Pancreas (tissue), 10 donors: Measurements from ENCODE around the gene LIMK1. TPM values are rescaled to one million over a fixed set of nuclear protein-coding genes. Genes with fewer than 3 reads are reported as not detected.

Experiments
- ATAC-seq, 4 donors: fragments of 200-7000 bp; cut with Tn5 transposase; one replicate each; pipeline versions ENCODE4 v1.8.0 to v1.9.1; 2020; ENCODE audit warnings: mild to moderate bottlenecking in 4 of 4, moderate library complexity in 4 of 4
- DNase-seq, 6 donors: peaks; one replicate each; pipeline ENCODE4 v3.0.0-alpha.2; 2020
- FAIRE-seq: peaks from 2 replicates; lab custom pipeline; 2012; peaks lifted over from hg19 to GRCh38; lab: Jason Lieb, UNC
- H3K27ac ChIP-seq, 4 donors: fragments of 200-600 bp; sonication (generic); 1 replicate in 3 of 4; 2 replicates in 1 of 4; pipeline versions ENCODE4 v1.5.0 to v1.8.0; 2020
- H3K27me3 ChIP-seq, 4 donors: fragments of 200-600 bp; one replicate each; pipeline ENCODE4 v1.8.0; 2021
- H3K36me3 ChIP-seq, 3 donors: fragments of 200-600 bp; sonication (generic) in 1 of 3; one replicate each; pipeline versions ENCODE4 v1.5.0 to v1.8.0; 2020 to 2021
- H3K4me1 ChIP-seq, 3 donors: fragments of 200-600 bp; one replicate each; pipeline ENCODE4 v1.8.0; 2021
- H3K4me3 ChIP-seq, 4 donors: fragments of 200-600 bp; sonication (generic) in 2 of 4; one replicate each; pipeline versions ENCODE4 v1.5.0 to v1.8.0; 2020 to 2021
- H3K9me3 ChIP-seq, 4 donors: fragments of 200-600 bp; one replicate each; pipeline ENCODE4 v1.8.0; 2021
- whole genome bisulfite sequencing, 2 donors: extraction: QIAGEN DNeasy Blood & Tissue Kit; methylation state at CpG; one replicate each; pipeline ENCODE4 v1.1.7; 2013; 5-methylcytosine and 5-hydroxymethylcytosine counted together
- intact Hi-C, 3 donors: fragments of 100-400 bp; cut with DNase I; formaldehyde crosslinking; loops; one replicate each; pipeline versions ENCODE4 v1.11.1 to v1.14.2; 2022
- polyA plus RNA-seq, 2 donors: library from polyadenylated mRNA; stranded (reverse); fragments of 200-250 nt; gene quantifications; one replicate each; pipeline ENCODE4 v1.2.3, GENCODE V29; 2013
- total RNA-seq, 6 donors: library from RNA; stranded (reverse); fragmentation: NEBNext Ultra II Directional in 4 of 6; extraction: Animal tissue kit (Norgen Biotek cat#: 25700) in 4 of 6; gene quantifications; one replicate each; pipeline versions ENCODE4 v1.2.1 to v1.2.4, GENCODE V29; 2021 to 2023
- TF ChIP-seq, protein P1 (sequence below), 4 donors: fragments of 200-600 bp; sonication (generic) in 3 of 4; IDR thresholded peaks; one replicate each; pipeline versions ENCODE4 v1.5.0 to v1.8.0; 2021; ENCODE audit warnings: antibody characterized with exemption in 4 of 4
- donor health status: healthy with polysubstance abuse.
- donor health status: DM: no; HTN: no; CAD: no; lungs with moderate emphysema.
- donor health status: DM: no; HTN: no; CAD: no.
- donor health status: control.
- donor health status: control.
- donor health status: Bipolar disorder and iron deficiency.
- donor health status: DM: yes; HTN: yes; CAD: no.
- donor health status: DM: no; HTN: no; CAD: no.
- donor health status: DM: no; HTN: no; CAD: no.
- donor health status: DM: yes; HTN: yes; CAD: no.

LIMK1 gene
- total and polyA plus RNA-seq, 8 donors, result 4.9 to 22.6 (median 8.5) TPM

GRCh38 chr7:74099031-74099430 is 15.4 kb downstream of the LIMK1 start:
- TF ChIP-seq, protein P1, sequence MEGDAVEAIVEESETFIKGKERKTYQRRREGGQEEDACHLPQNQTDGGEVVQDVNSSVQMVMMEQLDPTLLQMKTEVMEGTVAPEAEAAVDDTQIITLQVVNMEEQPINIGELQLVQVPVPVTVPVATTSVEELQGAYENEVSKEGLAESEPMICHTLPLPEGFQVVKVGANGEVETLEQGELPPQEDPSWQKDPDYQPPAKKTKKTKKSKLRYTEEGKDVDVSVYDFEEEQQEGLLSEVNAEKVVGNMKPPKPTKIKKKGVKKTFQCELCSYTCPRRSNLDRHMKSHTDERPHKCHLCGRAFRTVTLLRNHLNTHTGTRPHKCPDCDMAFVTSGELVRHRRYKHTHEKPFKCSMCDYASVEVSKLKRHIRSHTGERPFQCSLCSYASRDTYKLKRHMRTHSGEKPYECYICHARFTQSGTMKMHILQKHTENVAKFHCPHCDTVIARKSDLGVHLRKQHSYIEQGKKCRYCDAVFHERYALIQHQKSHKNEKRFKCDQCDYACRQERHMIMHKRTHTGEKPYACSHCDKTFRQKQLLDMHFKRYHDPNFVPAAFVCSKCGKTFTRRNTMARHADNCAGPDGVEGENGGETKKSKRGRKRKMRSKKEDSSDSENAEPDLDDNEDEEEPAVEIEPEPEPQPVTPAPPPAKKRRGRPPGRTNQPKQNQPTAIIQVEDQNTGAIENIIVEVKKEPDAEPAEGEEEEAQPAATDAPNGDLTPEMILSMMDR (IDR thresholded peaks at IDR 0.05), result no peak
- DNase-seq (no peak), FAIRE-seq (no peak), ATAC-seq (no peak)
- no peaks in the 10 kb centered on the region for H3K4me1 ChIP-seq
- no peaks in the 10 kb centered on the region for H3K36me3 ChIP-seq
- intact Hi-C loops, result no loop called here
- no peaks in the 10 kb centered on the region for H3K27me3 ChIP-seq
- 98% methylated on average over 17 of the region's 17 CpGs for WGBS, 2 donors
- no peaks in the 10 kb centered on the region for H3K9me3 ChIP-seq
- no peak overlapping the region for H3K27ac ChIP-seq
- no peak overlapping the region for H3K4me3 ChIP-seq

GRCh38 chr7:74101061-74101681 is 17.6 kb downstream of the LIMK1 start:
- ATAC-seq (no peak), DNase-seq (no peak), FAIRE-seq (no peak)
- TF ChIP-seq, protein P1 (IDR thresholded peaks at IDR 0.05), result no peak
- no peaks in the 10 kb centered on the region for H3K36me3 ChIP-seq
- H3K4me3 ChIP-seq, result no peak overlapping the region
- H3K27me3 ChIP-seq, result no peaks in the 10 kb centered on the region
- intact Hi-C loops, result no loop called here
- no peak overlapping the region for H3K27ac ChIP-seq
- WGBS, 2 donors, result 90 to 93% methylated on average over 8 of the region's 8 CpGs
- H3K9me3 ChIP-seq, result no peaks in the 10 kb centered on the region
- no peaks in the 10 kb centered on the region for H3K4me1 ChIP-seq

DNA sequence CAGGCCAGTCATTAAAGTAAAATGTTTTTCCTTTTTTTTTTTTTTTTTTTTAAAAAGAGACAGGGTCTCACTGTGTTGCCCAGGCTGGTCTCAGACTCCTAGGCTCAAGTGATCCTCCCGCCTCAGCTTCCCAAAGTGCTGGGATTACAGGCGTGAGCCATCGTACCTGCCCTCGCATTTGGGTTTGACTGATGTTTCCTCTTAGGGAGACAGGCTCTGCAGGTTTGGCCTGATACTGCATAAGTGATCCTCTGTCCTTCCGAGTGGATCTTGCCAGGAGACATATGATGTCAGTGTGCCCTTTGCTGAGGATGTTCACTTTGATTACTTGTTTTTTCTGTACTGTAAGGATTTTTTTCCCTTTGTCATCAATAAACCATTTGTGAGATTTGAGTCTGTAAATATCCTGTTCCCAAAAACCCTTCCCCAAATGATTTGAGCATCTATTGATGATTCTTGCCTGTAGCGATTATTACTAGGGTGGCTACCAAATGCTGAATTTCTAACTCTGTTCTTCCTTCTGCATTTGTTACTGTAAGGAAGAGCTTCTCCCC is 19.7 kb downstream of the LIMK1 start:
- H3K27ac ChIP-seq, result no peak overlapping the region
- ATAC-seq (no peak), DNase-seq (no peak), FAIRE-seq (no peak)
- no peaks in the 10 kb centered on the region for H3K27me3 ChIP-seq
- intact Hi-C loops, result no loop called here
- 93 to 96% methylated on average over 6 of the region's 6 CpGs for WGBS, 2 donors
- no peak overlapping the region for H3K4me3 ChIP-seq
- TF ChIP-seq, protein P1 (IDR thresholded peaks at IDR 0.05), result no peak
- H3K9me3 ChIP-seq, result no peaks in the 10 kb centered on the region
- H3K4me1 ChIP-seq, result no peaks in the 10 kb centered on the region
- H3K36me3 ChIP-seq, result peaks cover 0 to 9% (median 0%) of the 10 kb centered on the region in 3 donors

GRCh38 chr7:74104702-74105101 is 21.1 kb downstream of the LIMK1 start:
- peaks cover 0 to 11% (median 0%) of the 10 kb centered on the region in 3 donors for H3K36me3 ChIP-seq

More at GRCh38 chr7:74104702-74105101, 21.1 kb downstream of the LIMK1 start:
- Histone ChIP-seq H3K4me1 (no peaks in the 10 kb centered on the region), H3K27ac (no peak overlapping the region), H3K9me3 (no peaks in the 10 kb centered on the region), H3K4me3 (no peak overlapping the region), H3K27me3 (no peaks in the 10 kb centered on the region)
- TF ChIP-seq, protein P1 (IDR thresholded peaks at IDR 0.05), result no peak
- no peak for ATAC-seq
- intact Hi-C loops, result no loop called here
- FAIRE-seq, result no peak
- DNase-seq, result no peak
- WGBS, 2 donors, result 91 to 95% methylated on average over 8 of the region's 8 CpGs
